Measurements from ENCODE around the gene ATP6V1G1. TPM values are rescaled to one million over a fixed set of nuclear protein-coding genes. Genes with fewer than 3 reads are reported as not detected.

Gene ATP6V1G1
- total and polyA plus RNA-seq, 2 of the 13 experiments (the other 11 are each of a cell fraction or from before 2014, with no cell fraction given): 108 to 158 TPM

- ChIA-PET CTCF (ENCODE audit: low intra/inter-chr PET ratio, low total read pairs) (no interaction called here), POLR2A (interaction anchor here (1.6 to 2.7 kb wide), 3 partner anchors 22 to 111 kb away, joined by 4 to 27 read pairs (median 15); partner anchors contain the start of gene ATP6V1G1)
- FAIRE-seq (no peak), ATAC-seq (no peak), DNase-seq (ENCODE audit: low spot score) (no peak)
- H3K79me2 ChIP-seq (ENCODE audit: insufficient read depth, low read length): peaks cover 3% of the 10 kb centered on the region
- intact Hi-C loops (cut with micrococcal nuclease; ENCODE audit: unreplicated experiment) (loop anchor here (5.0 kb wide), 1 partner anchor 126 kb away; no protein-coding TSS in a partner anchor), in situ Hi-C loops (cut with HindIII; ENCODE audit: extremely low pct_ligation_motif_present, low pct_unique_long_range_greater_than_20kb) (no loop called here)
- H3K9ac ChIP-seq (ENCODE audit: insufficient read depth, low read depth, low read length): no peak overlapping the region
- H3K27ac ChIP-seq (ENCODE audit: extremely low read length, insufficient read depth, low read length): no peak overlapping the region
- H3K9me3 ChIP-seq (ENCODE audit: low read length): no peaks in the 10 kb centered on the region
- 89% methylated on average over 6 of the region's 7 CpGs for WGBS (ENCODE audit: low lambda C conversion rate)
- H3K4me1 ChIP-seq (ENCODE audit: insufficient read depth, low read length): peaks cover 42% of the 10 kb centered on the region
- H3K27me3 ChIP-seq (ENCODE audit: control insufficient read depth in 1 of 2, insufficient read depth in 2 of 2, low read length in 2 of 2): no peaks in the 10 kb centered on the region; a peak in 1 of 5 replicates
- H3K4me2 ChIP-seq (ENCODE audit: low read depth, low read length): no peak overlapping the region
- H2AFZ ChIP-seq (ENCODE audit: low read length): no peak overlapping the region
- no TSS peak for BruUV-seq (replicated peaks)
- H3K36me3 ChIP-seq (replicated peaks in 1 of 2; ENCODE audit: control insufficient read depth in 1 of 2, insufficient read depth in 2 of 2, low read length in 2 of 2): no peaks in the 10 kb centered on the region; a peak in 1 of 5 replicates
- no peaks in the 10 kb centered on the region for H4K20me1 ChIP-seq (ENCODE audit: insufficient read depth, low read length)
- no peak overlapping the region for H3K4me3 ChIP-seq (replicated peaks in 1 of 3; ENCODE audit: insufficient read depth in 1 of 3, low read depth in 2 of 3, low read length in 3 of 3)
- TF ChIP-seq REST (IDR thresholded peaks at IDR 0.05; ENCODE audit: borderline replicate concordance in 1 of 2, low read depth in 1 of 2, low read length in 2 of 2) (no peak), ZNF333 (CRISPR knock-in tag; IDR thresholded peaks at IDR 0.05; ENCODE audit: borderline replicate concordance) (no peak), HNF1B (CRISPR knock-in tag; IDR thresholded peaks at IDR 0.05) (no peak), ZSCAN25 (CRISPR knock-in tag; IDR thresholded peaks at IDR 0.05) (no peak), PLRG1 (conservative IDR thresholded peaks at IDR 0.05) (no peak), ARID2 (CRISPR knock-in tag; IDR thresholded peaks at IDR 0.05; ENCODE audit: borderline replicate concordance) (no peak), PAWR (CRISPR knock-in tag; IDR thresholded peaks at IDR 0.05; ENCODE audit: borderline replicate concordance) (no peak), ZNF549 (CRISPR knock-in tag; IDR thresholded peaks at IDR 0.05) (no peak), HBP1 (CRISPR knock-in tag; IDR thresholded peaks at IDR 0.05; ENCODE audit: low read depth) (no peak), FOSL1 (CRISPR knock-in tag; IDR thresholded peaks at IDR 0.05; ENCODE audit: borderline replicate concordance) (no peak), ZBTB1 (CRISPR knock-in tag; IDR thresholded peaks at IDR 0.05; ENCODE audit: borderline replicate concordance) (no peak), ZNF569 (CRISPR knock-in tag; IDR thresholded peaks at IDR 0.05; ENCODE audit: borderline replicate concordance) (no peak)
Measured at GRCh38 chr9:114613087-114613486, 25.5 kb downstream of the ATP6V1G1 start.
